ENCODE measurements around the gene CNN2.

Gene CNN2

GRCh38 chr19:1073063-1073955 lies 46.9 kb downstream of the CNN2 start:
- ChIA-PET CTCF (no interaction called here), POLR2A (no interaction called here)
- TF ChIP-seq FOXK2 (IDR thresholded peaks at IDR 0.05), result no peak
- TF ChIP-seq HDGF (IDR thresholded peaks at IDR 0.05; ENCODE audit: borderline replicate concordance), result no peak
- no peak for TF ChIP-seq ELF4 (IDR thresholded peaks at IDR 0.05)
- TF ChIP-seq SUZ12 (IDR thresholded peaks at IDR 0.05), result no peak
- no peak for TF ChIP-seq FOXM1 (IDR thresholded peaks at IDR 0.05; ENCODE audit: borderline replicate concordance)
- TF ChIP-seq CTBP1 (IDR thresholded peaks at IDR 0.05; ENCODE audit: borderline replicate concordance), result no peak
- no peak for TF ChIP-seq LEF1 (IDR thresholded peaks at IDR 0.05; ENCODE audit: borderline replicate concordance)
- TF ChIP-seq FOXA1 (IDR thresholded peaks at IDR 0.05), result no peak
- no peak for DNase-seq (ENCODE audit: extremely low spot score)

DNA sequence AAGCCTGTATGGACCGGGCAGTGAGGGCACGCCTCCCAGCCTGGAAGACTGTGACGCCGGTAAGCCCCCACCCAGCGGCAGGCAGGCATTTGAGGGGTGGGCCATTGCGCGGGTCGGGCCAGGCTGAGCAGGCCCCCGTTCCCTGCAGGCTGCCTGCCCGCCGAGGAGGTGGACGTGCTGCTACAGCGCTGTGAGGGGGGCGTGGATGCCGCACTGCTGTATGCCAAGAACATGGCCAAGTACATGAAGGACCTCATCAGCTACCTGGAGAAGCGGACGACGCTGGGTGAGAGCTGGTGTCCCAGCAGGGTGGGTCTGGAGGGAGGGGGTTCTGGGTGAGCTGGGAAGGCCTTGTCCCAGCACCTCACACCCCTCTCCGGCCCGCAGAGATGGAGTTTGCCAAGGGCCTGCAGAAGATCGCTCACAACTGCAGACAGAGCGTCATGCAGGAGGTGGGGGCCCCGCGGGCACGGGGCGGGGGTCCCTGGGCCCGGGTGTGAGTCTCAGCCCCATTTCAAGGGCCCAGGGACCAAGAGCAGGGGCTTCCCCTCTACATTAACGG lies 47.6 kb downstream of the CNN2 start:
- TF ChIP-seq BHLHE40 (IDR thresholded peaks at IDR 0.05; ENCODE audit: borderline replicate concordance) (no peak), FOXM1 (IDR thresholded peaks at IDR 0.05; ENCODE audit: borderline replicate concordance) (no peak), ARNT (IDR thresholded peaks at IDR 0.05) (no peak), NFRKB (IDR thresholded peaks at IDR 0.05) (no peak), ELF4 (IDR thresholded peaks at IDR 0.05) (no peak), SUZ12 (IDR thresholded peaks at IDR 0.05) (no peak), FOXK2 (IDR thresholded peaks at IDR 0.05) (no peak), CTBP1 (IDR thresholded peaks at IDR 0.05; ENCODE audit: borderline replicate concordance) (no peak), TARDBP (IDR thresholded peaks at IDR 0.05) (no peak)
- TF ChIP-seq, protein P1, sequence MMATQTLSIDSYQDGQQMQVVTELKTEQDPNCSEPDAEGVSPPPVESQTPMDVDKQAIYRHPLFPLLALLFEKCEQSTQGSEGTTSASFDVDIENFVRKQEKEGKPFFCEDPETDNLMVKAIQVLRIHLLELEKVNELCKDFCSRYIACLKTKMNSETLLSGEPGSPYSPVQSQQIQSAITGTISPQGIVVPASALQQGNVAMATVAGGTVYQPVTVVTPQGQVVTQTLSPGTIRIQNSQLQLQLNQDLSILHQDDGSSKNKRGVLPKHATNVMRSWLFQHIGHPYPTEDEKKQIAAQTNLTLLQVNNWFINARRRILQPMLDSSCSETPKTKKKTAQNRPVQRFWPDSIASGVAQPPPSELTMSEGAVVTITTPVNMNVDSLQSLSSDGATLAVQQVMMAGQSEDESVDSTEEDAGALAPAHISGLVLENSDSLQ (IDR thresholded peaks at IDR 0.05), result no peak
- no peak for DNase-seq (ENCODE audit: extremely low spot score)
- POLR2A ChIA-PET, result no interaction called here
- CTCF ChIA-PET, result no interaction called here

GRCh38 chr19:1074544-1075283 lies 48.3 kb downstream of the CNN2 start:
- ChIA-PET POLR2A (no interaction called here), CTCF (no interaction called here)
- DNase-seq (ENCODE audit: extremely low spot score), result no peak
- TF ChIP-seq ZNF384 (IDR thresholded peaks at IDR 0.05), result no peak
- no peak for TF ChIP-seq FOXA1 (IDR thresholded peaks at IDR 0.05)
- TF ChIP-seq SP1 (IDR thresholded peaks at IDR 0.05), result no peak
- TF ChIP-seq L3MBTL2 (conservative IDR thresholded peaks at IDR 0.05), result no peak
- TF ChIP-seq NFRKB (IDR thresholded peaks at IDR 0.05), result no peak
- TF ChIP-seq FOXK2 (IDR thresholded peaks at IDR 0.05), result no peak
- TF ChIP-seq FOXM1 (IDR thresholded peaks at IDR 0.05; ENCODE audit: borderline replicate concordance), result no peak
- TF ChIP-seq BHLHE40 (IDR thresholded peaks at IDR 0.05; ENCODE audit: borderline replicate concordance), result no peak
- TF ChIP-seq CTBP1 (IDR thresholded peaks at IDR 0.05; ENCODE audit: borderline replicate concordance), result no peak
- no peak for TF ChIP-seq ARNT (IDR thresholded peaks at IDR 0.05)
- TF ChIP-seq, protein P1 (IDR thresholded peaks at IDR 0.05), result no peak
- no peak for TF ChIP-seq HDGF (IDR thresholded peaks at IDR 0.05; ENCODE audit: borderline replicate concordance)
- TF ChIP-seq LEF1 (IDR thresholded peaks at IDR 0.05; ENCODE audit: borderline replicate concordance), result no peak
- no peak for TF ChIP-seq TARDBP (IDR thresholded peaks at IDR 0.05)

DNA sequence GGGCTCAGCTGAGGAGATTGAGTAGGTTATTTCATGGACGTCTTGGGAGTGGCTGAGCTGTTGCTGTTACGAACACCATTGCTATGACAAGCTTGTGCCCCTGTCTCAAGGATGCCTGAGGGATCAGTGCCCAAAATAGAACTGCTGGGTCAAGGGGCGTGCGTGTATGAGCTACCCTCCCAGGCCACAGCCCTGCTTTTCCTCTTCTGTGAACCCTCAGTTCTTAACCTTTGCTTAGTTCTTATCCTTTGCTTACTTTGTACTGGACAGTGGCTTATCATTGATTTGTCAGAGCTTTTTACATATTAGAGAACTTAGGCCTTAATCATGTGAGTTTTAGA lies 49.6 kb downstream of the CNN2 start:
- CTCF ChIA-PET, result interaction anchor here (1.1 kb wide), 1 partner anchor 11 kb away, joined by 5 read pairs; no protein-coding TSS in a partner anchor
- no peak for DNase-seq (ENCODE audit: extremely low spot score)
- POLR2A ChIA-PET, result no interaction called here
- no peak for TF ChIP-seq FOXK2 (IDR thresholded peaks at IDR 0.05)
- no peak for TF ChIP-seq ARNT (IDR thresholded peaks at IDR 0.05)
- TF ChIP-seq, protein P1 (IDR thresholded peaks at IDR 0.05), result no peak
- no peak for TF ChIP-seq FOXM1 (IDR thresholded peaks at IDR 0.05; ENCODE audit: borderline replicate concordance)
- no peak for TF ChIP-seq FOXA1 (IDR thresholded peaks at IDR 0.05)
- no peak for TF ChIP-seq BHLHE40 (IDR thresholded peaks at IDR 0.05; ENCODE audit: borderline replicate concordance)
- no peak for TF ChIP-seq ELF4 (IDR thresholded peaks at IDR 0.05)
- no peak for TF ChIP-seq CTBP1 (IDR thresholded peaks at IDR 0.05; ENCODE audit: borderline replicate concordance)
- TF ChIP-seq NFRKB (IDR thresholded peaks at IDR 0.05), result no peak
- TF ChIP-seq SP1 (IDR thresholded peaks at IDR 0.05), result no peak
- no peak for TF ChIP-seq LEF1 (IDR thresholded peaks at IDR 0.05; ENCODE audit: borderline replicate concordance)
- TF ChIP-seq L3MBTL2 (conservative IDR thresholded peaks at IDR 0.05), result no peak

DNA sequence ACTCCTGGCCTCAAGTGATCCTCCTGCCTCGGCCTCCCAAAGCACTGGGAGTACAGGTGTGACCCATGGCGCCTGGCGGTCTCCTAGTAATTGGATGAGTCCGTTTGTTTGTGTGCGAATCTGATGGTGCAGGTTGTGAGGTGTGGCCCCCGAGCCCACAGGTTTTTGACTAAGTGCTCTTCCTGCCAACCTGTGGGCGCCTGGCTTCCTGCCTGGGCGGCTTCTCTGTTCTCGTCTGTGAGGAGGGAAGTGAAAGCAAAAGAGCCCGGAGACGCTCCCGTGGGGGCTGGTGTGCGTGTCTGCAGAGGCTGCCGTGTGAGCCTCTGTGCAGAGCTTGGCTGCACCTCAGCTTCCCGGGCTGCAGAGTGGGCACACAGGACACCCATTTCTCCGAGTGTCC lies 50.5 kb downstream of the CNN2 start:
- no peak for TF ChIP-seq ZNF384 (IDR thresholded peaks at IDR 0.05)
- no peak for TF ChIP-seq FOXK2 (IDR thresholded peaks at IDR 0.05)
- TF ChIP-seq LEF1 (IDR thresholded peaks at IDR 0.05; ENCODE audit: borderline replicate concordance), result no peak
- TF ChIP-seq BHLHE40 (IDR thresholded peaks at IDR 0.05; ENCODE audit: borderline replicate concordance), result no peak
- TF ChIP-seq NFRKB (IDR thresholded peaks at IDR 0.05), result no peak
- no peak for TF ChIP-seq TARDBP (IDR thresholded peaks at IDR 0.05)
- TF ChIP-seq FOXM1 (IDR thresholded peaks at IDR 0.05; ENCODE audit: borderline replicate concordance), result no peak
- no peak for TF ChIP-seq CTBP1 (IDR thresholded peaks at IDR 0.05; ENCODE audit: borderline replicate concordance)
- no peak for TF ChIP-seq SP1 (IDR thresholded peaks at IDR 0.05)
- TF ChIP-seq ELF4 (IDR thresholded peaks at IDR 0.05), result no peak
- TF ChIP-seq L3MBTL2 (conservative IDR thresholded peaks at IDR 0.05), result no peak
- no peak for TF ChIP-seq HDGF (IDR thresholded peaks at IDR 0.05; ENCODE audit: borderline replicate concordance)
- no peak for TF ChIP-seq ARNT (IDR thresholded peaks at IDR 0.05)
- no peak for TF ChIP-seq SUZ12 (IDR thresholded peaks at IDR 0.05)
- TF ChIP-seq FOXA1 (IDR thresholded peaks at IDR 0.05), result no peak
- TF ChIP-seq, protein P1 (IDR thresholded peaks at IDR 0.05), result no peak
- ChIA-PET POLR2A (no interaction called here), CTCF (no interaction called here)
- no peak for DNase-seq (ENCODE audit: extremely low spot score)
